Measurements from ENCODE around the gene ATP6V1C2.

ATP6V1C2 gene

DNA sequence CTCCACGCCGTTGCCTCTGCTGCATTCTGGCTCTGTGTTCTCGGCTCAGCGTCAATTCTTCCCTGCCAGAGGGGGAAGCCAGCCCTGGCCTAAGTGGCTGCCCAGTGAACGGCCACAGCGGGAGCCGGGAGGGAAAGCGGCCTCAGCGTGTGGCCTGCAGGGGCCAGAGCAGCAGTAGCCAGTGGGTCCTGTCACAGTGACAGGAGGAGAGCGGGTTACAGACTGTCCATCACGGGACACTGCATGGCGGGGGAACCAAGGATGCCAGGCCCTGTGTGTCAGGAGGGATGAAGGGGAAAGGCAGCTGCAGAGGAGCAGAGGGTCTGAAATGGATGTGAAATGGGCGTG, 51.4 kb downstream of the ATP6V1C2 start:
- no peak for TF ChIP-seq ZFX (IDR thresholded peaks at IDR 0.05; ENCODE audit: borderline replicate concordance)
- TF ChIP-seq CTCF (IDR thresholded peaks at IDR 0.05), result no peak
- H3K27ac ChIP-seq, result no peak overlapping the region

- peak overlapping the region; percentile 18; the same call in 1 of the 2 replicates for H3K27ac ChIP-seq
- no peak for TF ChIP-seq CTCF (IDR thresholded peaks at IDR 0.05)
- no peak for TF ChIP-seq ZFX (IDR thresholded peaks at IDR 0.05; ENCODE audit: borderline replicate concordance)
These were observed 52.5 kb downstream of the ATP6V1C2 start for GRCh38 chr2:10773821-10774341.

DNA sequence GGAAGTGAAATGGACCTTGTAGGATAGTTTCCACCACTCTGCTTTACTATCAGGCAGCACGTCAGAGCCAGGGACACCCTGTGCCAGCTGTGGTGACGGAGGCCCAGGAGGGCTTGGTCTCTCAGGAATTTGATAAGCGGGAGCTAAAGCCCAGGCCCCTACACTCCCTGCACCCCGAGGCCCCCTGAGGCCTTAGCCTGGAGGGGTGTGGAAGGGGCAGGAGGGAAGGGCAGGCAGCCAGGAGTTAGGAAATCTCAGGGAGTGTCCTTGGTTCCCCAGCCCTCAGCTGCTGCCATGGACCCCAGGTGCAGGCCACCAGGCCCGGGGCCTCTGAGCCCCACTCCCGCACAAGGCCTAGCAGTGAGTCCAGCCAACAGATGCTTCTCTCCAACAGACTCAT, 53.0 kb downstream of the ATP6V1C2 start:
- no peak for TF ChIP-seq ZFX (IDR thresholded peaks at IDR 0.05; ENCODE audit: borderline replicate concordance)
- H3K27ac ChIP-seq, result peak overlapping the region; percentile 18; the same call in 1 of the 2 replicates

DNA sequence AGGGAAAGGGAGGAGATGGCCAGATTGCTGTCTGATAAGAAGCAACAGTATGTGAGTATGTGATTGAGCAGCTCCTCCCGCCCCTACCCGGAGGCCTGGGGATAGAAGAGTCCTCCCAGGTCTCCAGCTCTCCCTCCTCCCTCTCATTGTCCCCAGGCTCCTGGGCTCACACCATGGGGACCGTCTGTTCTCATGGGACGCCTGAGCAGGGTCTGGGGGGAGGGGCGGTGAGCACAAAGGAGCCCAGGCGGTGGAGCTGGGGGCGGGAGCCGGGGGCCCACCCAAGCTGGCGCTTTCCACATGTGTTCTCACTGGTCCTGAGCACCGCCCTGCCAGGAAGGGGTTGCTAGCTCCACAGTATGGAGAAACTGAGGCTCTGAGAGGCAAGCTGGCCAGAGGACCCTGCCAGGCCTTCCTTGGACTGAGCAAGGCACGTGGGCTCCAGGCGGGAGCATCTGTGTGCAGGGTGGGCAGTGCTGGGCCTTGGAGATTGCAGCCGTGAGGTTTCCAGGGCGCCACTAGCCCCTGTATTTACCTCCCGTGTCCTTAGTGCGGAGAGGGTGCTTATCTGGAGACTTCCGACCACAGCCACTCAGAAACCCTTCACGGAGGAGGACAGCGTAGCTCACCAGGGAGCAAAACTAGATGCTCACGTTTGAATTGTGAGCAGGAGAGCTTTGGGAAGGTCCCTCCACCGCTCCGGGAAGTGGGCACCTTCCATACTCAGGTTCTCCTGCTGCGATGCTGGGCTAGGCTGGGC, 53.8 kb downstream of the ATP6V1C2 start:
- TF ChIP-seq CTCF (IDR thresholded peaks at IDR 0.05), result no peak
- no peak for TF ChIP-seq ZFX (IDR thresholded peaks at IDR 0.05; ENCODE audit: borderline replicate concordance)
- 0 out of 2 replicates have a peak overlapping the region, but pooled peaks have one; percentile 18 for H3K27ac ChIP-seq

DNA sequence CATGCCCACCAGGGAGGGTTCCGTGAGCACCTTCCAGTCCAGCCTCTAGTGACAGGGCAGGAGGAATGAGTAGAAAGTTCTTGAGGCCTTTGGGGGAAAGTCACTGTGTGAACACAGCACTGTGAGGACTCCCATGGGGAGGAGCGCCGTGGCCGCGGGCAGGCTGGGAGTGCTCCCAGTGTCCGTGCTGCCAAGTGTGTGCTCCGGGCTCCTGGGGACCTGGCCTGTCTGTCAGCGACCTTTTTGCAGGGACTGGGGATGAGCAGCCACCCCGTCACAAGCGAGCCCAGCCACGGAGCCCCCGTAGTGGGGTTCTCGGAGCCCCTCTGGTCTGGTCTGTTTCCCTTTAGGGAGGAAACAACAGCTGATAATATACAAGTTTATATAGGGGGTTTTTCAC, 54.4 kb downstream of the ATP6V1C2 start:
- H3K27ac ChIP-seq, result peak overlapping the region; percentile 59; the same call in 1 of the 2 replicates
- TF ChIP-seq ZFX (IDR thresholded peaks at IDR 0.05; ENCODE audit: borderline replicate concordance) (no peak), CTCF (IDR thresholded peaks at IDR 0.05) (no peak)

- TF ChIP-seq CTCF (IDR thresholded peaks at IDR 0.05) (no peak), ZFX (IDR thresholded peaks at IDR 0.05; ENCODE audit: borderline replicate concordance) (no peak)
- peak overlapping the region; percentile 59 for H3K27ac ChIP-seq
These were observed 55.0 kb downstream of the ATP6V1C2 start for GRCh38 chr2:10776231-10776977.

GRCh38 chr2:10777111-10777841, 55.8 kb downstream of the ATP6V1C2 start:
- no peak for TF ChIP-seq ZFX (IDR thresholded peaks at IDR 0.05; ENCODE audit: borderline replicate concordance)
- no peak for TF ChIP-seq CTCF (IDR thresholded peaks at IDR 0.05)
- H3K27ac ChIP-seq, result peak overlapping the region; percentile 59
